Coronary artery (tissue), 2 donors: ENCODE results near the gene VPS26C.
"Not testable (repeated sequence)": the region's sequence is repeated elsewhere in the genome, so short reads cannot be mapped to it uniquely, and the experiment has no call there.

ENCODE experiments used
- DNase-seq: peaks from one replicate; pipeline ENCODE4 v3.0.0-alpha.2; 2017; ENCODE audit warnings: low spot score
- H3K27ac ChIP-seq, 2 donors: fragments of 200-600 bp; sonication (generic); one replicate each; pipeline ENCODE4 v1.5.1; 2016 to 2019
- H3K4me3 ChIP-seq: fragments of 200-600 bp; sonication (generic); 2 replicates; pipeline ENCODE4 v1.5.1; 2016; ENCODE audit warnings: mild to moderate bottlenecking, moderate library complexity
- TF ChIP-seq, protein P1 (sequence below): fragments of 200-600 bp; sonication (generic); IDR thresholded peaks from one replicate; pipeline ENCODE4 v1.5.1; 2019; ENCODE audit warnings: antibody characterized with exemption

Gene VPS26C

DNA sequence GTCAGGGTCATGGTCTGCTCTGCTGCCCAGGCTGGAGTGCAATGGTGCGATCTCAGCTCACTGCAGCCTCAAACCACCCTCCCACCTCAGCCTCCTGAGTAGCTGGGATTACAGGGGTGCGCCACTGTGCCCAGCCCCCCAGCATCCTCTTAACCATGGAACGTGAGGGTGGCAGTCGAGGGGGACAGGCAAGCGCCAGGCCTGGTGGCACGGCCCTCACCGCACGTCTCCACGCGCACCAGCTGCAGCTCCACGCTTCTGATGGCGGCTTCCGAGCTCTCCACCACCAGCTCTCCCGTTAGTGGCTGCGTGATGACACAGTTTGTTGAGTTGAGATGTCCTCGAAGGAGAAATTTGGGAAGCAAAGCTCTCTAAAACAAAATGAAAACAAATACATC, 39.1 kb downstream of the VPS26C start:
- no peak for DNase-seq
- no peak overlapping the region for H3K4me3 ChIP-seq
- no peak overlapping the region for H3K27ac ChIP-seq
- TF ChIP-seq, protein P1, sequence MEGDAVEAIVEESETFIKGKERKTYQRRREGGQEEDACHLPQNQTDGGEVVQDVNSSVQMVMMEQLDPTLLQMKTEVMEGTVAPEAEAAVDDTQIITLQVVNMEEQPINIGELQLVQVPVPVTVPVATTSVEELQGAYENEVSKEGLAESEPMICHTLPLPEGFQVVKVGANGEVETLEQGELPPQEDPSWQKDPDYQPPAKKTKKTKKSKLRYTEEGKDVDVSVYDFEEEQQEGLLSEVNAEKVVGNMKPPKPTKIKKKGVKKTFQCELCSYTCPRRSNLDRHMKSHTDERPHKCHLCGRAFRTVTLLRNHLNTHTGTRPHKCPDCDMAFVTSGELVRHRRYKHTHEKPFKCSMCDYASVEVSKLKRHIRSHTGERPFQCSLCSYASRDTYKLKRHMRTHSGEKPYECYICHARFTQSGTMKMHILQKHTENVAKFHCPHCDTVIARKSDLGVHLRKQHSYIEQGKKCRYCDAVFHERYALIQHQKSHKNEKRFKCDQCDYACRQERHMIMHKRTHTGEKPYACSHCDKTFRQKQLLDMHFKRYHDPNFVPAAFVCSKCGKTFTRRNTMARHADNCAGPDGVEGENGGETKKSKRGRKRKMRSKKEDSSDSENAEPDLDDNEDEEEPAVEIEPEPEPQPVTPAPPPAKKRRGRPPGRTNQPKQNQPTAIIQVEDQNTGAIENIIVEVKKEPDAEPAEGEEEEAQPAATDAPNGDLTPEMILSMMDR = no peak

DNA sequence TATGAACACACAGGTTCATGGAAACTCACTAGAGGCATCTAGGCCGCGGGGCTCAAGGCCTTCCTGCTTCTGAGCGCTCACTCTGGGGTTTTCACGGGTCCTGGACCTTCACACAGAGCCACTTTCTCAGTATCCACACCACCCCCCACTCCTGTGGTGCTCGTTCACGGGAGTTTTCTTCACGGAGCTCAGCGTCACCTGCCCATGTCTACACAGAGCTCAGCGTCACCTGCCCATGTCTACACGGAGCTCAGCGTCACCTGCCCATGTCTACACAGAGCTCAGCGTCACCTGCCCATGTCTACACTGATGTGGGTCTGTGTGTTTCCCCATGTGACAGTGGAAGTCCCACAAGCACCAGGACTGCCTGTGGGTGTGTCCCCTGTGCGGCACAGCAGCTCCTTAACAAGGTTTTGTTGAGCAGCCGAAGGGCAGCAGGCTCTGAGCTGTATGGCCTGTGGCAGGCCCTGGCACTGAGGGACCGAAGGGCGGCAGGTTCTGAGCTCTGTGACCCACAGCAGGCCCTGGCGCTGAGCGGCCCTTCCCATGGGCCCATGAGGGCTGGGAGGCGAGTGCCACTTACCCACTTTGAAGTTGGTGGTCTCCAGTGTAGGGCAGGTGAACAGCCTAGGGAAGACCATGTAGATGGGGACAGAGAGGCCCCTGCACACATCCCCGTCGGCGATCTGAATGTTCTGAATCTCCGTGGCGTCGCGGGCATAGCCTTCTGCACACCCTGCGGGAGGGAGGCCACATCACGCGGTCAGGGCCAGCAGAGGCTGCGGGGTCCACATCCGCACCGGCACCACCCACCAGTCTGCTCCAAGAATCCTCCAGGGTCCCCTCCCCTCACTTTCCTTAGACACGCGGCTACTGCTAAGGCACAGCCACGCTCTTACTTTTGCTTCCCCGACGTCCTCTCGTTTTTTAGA, 39.8 kb downstream of the VPS26C start:
- DNase-seq = no peak
- TF ChIP-seq, protein P1 = no peak

DNA sequence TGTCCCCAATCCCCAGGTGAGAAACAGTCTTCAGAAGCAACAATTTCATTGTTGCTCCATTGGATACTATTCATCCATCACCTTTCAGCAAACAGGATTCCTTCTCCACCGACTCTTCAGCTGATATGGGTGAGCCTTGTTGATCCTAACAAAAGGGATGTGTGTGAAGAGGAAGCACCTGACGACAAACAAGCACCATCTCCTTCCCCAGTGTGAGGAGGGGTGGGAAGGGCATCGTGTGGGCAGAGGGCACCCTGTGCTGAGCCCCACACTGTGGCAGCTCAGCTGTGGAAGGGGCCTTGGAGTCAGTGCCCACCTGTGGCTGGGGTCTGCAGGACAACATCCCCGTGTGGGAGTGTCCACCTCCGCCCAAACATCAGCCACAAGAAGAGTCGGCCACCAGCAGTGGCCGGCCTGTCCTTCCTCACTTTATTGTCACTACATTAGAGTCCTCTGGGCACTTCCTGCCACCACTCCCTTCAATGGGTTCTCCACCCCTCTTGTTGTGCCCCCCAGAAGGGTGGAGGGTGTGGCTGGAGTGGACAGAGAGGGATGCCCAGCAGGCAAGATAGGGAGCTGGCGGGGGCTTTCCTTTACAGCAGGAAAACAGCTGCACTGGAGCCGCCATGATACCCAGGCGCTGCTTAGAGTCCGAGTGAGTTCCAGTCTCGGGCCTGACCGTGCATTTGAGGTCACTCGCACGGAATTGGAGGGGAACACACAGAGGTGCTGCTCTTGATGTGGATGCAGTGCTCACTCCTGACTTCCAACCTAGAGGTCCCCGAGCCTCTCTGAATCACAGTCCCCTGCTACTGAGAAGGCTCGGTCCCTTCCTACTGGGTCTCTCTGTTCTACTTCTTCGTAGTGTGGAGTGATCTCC, 40.9 kb downstream of the VPS26C start:
- TF ChIP-seq, protein P1 = no peak
- no peak overlapping the region for H3K4me3 ChIP-seq
- no peak for DNase-seq
- no peak overlapping the region for H3K27ac ChIP-seq

More for the DNA sequence above, 39.8 kb downstream of the VPS26C start:
- Histone ChIP-seq H3K27ac (no peak overlapping the region), H3K4me3 (no peak overlapping the region)

DNA sequence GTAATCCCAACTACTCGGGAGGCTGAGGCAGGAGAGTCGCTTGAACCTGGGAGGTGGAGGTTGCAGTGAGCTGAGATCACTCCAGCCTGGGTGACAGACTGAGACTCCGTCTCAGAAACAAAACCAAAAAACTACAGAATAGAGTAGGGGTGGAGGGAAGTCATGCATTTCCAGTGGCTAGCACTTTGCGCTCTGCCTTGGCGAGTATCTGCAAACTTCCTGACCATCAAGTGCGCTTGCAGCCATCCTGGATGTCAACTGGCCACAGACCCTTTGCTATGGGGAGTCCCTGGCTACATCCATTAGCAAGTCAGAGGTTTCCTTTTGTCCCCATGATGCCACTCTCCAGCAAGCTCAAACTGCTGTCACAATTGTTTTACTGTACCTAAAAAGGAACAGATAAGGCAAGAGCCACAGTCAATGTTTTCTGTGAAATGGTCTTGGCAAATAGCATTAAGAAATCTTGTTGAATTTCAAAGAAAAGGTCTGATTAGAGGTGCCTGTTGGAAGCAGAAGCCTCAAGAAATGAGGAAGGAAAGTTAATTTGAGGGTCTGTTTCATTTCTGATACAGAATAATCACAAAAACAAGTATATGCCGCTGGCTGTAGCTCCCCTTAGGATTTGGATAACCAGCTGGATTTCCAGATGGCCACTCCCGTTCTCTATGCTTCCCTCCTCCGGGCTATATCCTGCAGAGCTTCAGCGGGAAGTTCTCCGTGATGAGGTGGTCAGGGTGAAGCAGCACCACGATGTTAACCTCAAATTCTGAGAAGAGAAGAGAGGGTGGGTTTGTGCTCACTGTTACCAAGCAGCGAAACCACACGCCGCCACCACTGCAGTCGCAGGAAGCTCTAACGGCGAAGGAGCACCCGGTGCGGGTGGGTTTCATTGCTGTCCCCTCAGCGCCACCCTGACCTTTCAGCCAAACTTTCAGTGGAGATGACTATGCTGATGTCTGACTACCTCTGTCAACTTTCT, 42.0 kb downstream of the VPS26C start:
- no peak for DNase-seq

DNA sequence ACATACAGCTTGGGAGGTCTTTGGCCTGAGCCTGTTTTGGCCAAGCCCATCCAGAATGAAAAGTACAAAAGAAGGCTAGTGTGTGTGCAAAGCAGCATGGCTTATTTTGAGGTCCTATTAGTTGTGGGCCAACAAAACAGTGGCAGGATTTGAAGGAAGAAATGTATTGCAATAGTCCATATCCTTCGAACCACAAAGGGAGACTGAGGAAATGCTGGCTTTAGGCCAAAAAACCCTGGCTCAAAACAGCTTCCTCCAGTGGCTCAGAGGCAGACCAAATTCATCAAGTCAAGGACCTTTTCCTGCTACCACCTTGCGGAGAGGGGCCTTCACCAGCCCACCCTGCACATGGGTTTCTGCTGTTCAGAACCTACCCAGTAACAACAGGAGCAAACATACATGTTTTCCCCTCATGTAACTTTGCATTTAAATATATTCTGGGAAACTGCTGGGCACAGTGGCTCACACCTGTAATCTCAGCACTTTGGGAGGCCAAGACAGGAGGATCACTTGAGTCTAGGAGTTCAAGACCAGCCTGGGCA, 43.3 kb downstream of the VPS26C start:
- Histone ChIP-seq H3K4me3 (no peak overlapping the region), H3K27ac (no peak overlapping the region)
- DNase-seq = no peak
- TF ChIP-seq, protein P1 = no peak

More for the DNA sequence above, 42.0 kb downstream of the VPS26C start:
- TF ChIP-seq, protein P1 = no peak
- H3K4me3 ChIP-seq = no peak overlapping the region
- H3K27ac ChIP-seq = no peak overlapping the region

DNA sequence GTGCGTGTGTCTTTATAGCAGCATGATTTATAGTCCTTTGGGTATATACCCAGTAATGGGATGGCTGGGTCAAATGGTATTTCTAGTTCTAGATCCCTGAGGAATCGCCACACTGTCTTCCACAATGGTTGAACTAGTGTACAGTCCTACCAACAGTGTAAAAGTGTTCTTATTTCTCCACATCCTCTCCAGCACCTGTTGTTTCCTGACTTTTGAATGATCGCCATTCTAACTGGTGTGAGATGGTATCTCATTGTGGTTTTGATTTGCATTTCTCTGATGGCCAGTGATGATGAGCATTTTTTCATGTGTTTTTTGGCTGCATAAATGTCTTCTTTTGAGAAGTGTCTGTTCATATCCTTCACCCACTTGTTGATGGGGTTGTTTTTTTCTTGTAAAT, 44.9 kb downstream of the VPS26C start:
- not testable (repeated sequence) for H3K4me3 ChIP-seq, H3K27ac ChIP-seq, DNase-seq
